ENCODE data around the gene E2F2.

E2F2 gene

DNA sequence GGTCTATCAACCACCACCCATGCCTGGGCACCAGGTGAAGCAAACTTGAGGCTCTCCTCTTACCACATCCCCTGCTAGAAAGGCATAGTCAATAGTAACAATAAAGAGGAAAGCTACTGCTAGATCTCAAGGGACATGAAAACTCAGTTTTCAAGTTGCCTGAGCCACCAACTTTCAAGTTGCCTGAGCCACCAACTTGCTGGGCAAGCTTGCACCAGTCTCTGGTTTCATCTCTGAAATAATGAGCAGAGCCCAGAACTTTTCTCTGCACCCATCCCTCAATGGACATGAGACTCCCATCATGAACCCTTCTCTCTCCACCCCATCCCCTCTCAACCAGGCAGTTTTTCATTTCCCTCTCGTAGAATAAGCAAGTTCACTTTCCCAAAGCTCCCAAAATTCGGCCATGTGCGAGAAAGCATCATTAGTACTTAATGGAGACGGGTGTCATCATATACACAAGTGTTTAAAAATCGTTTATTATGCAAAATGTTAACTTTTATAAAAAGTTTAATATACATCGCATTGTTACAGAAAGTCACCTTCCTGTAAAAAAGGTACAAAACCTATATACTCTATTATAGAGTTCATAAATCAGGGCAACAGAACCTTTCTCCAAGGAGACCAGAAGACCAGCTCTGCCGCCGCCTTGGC, 26.6 kb upstream of the E2F2 start:
- peak overlapping the region; percentile 95 for H3K27ac ChIP-seq

DNA sequence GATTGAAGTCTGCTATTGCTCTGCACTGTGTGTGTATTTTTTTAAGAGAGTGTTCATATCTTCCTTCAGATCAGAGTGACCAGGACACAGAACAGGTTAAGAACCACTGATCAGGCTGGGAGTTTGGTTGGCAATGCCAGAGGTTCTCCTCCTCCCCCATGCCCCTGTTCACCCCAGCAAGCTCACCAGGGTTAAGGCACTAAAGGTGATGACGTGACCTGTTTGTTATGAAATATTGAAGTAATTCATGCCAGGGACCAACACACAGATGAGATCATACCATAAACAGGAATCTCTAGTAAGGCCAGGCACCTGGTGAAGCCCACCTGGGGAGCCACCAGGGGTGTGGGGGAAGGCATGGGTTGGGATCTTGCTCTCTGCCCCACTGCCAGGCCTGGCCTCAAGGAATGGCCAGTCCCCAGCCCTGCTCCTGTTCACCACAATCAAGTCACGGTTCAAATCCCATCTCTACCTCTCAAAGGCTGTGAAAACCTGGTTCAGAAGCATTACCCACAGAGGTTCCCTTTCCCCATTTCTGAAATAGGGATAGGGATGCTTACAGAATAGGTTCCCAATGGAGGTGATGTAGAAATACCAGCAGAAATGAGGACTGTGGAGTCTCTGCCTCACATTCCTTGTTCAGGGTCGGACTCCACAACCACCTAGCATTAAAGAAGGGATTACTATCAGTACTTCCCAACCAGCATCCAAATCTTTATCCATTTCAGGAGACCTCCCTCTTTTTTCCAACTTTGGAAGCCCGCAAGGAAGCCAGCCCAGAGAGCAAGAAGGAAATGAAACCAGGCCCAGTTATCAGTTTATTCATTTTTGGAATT, 25.8 kb upstream of the E2F2 start:
- no peak overlapping the region for H3K4me3 ChIP-seq (ENCODE audit: low read depth in 1 of 2, low read length in 1 of 2)
- peaks cover 63% of the 10 kb centered on the region for H3K27me3 ChIP-seq
- TF ChIP-seq, protein P1, sequence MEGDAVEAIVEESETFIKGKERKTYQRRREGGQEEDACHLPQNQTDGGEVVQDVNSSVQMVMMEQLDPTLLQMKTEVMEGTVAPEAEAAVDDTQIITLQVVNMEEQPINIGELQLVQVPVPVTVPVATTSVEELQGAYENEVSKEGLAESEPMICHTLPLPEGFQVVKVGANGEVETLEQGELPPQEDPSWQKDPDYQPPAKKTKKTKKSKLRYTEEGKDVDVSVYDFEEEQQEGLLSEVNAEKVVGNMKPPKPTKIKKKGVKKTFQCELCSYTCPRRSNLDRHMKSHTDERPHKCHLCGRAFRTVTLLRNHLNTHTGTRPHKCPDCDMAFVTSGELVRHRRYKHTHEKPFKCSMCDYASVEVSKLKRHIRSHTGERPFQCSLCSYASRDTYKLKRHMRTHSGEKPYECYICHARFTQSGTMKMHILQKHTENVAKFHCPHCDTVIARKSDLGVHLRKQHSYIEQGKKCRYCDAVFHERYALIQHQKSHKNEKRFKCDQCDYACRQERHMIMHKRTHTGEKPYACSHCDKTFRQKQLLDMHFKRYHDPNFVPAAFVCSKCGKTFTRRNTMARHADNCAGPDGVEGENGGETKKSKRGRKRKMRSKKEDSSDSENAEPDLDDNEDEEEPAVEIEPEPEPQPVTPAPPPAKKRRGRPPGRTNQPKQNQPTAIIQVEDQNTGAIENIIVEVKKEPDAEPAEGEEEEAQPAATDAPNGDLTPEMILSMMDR (IDR thresholded peaks at IDR 0.05), result no peak
- H3K36me3 ChIP-seq, result no peaks in the 10 kb centered on the region
- H3K4me1 ChIP-seq (ENCODE audit: control insufficient read depth in 1 of 2, insufficient read depth in 1 of 2, low read depth in 1 of 2, low read length in 1 of 2), result peaks cover 60 to 64% of the 10 kb centered on the region in 2 experiments
- no peaks in the 10 kb centered on the region for H3K9me3 ChIP-seq
- no peak overlapping the region for H3K27ac ChIP-seq

More for the DNA sequence above, 26.6 kb upstream of the E2F2 start:
- TF ChIP-seq, protein P1 (IDR thresholded peaks at IDR 0.05), result no peak
- H3K4me3 ChIP-seq (ENCODE audit: low read depth in 1 of 2, low read length in 1 of 2), result peak overlapping the region; percentile 72 to 73
- H3K27me3 ChIP-seq, result peaks cover 56% of the 10 kb centered on the region
- peaks cover 68 to 70% of the 10 kb centered on the region in 2 experiments for H3K4me1 ChIP-seq (ENCODE audit: control insufficient read depth in 1 of 2, insufficient read depth in 1 of 2, low read depth in 1 of 2, low read length in 1 of 2)
- H3K36me3 ChIP-seq, result no peaks in the 10 kb centered on the region
- no peaks in the 10 kb centered on the region for H3K9me3 ChIP-seq

DNA sequence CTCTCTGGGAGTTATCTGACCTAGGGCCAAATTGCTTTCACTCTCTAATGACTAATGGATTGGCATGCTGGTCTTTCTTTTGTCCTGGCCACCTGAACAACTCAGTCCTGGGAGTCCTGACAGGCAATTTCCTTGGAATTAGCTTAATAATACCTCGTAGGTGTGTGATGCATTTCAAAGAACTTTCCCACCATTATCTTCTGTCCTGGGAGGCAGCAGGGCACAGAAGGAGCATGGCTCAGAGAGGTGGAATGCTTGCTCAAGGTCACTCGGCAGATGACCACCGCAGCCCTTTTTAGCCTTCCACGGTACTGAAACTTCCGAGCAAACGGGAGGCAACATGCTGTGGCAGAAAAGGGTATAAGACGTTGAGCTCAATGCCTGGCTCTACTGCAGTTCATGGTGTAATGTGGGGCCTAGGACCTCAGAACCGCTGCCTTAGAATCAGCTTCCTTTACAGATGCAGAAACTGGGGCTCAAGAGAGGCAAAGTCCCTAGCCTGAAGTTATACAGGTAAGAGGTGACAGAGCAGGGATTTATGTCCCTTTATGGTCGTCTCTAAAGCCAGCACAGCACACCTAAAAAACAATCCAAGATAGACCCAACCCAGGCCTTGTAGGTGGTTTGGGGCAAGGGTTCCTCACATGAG, 25.1 kb upstream of the E2F2 start:
- Histone ChIP-seq H3K36me3 (no peaks in the 10 kb centered on the region), H3K4me3 (ENCODE audit: low read depth in 1 of 2, low read length in 1 of 2) (no peak overlapping the region), H3K27me3 (peaks cover 70% of the 10 kb centered on the region), H3K4me1 (ENCODE audit: control insufficient read depth in 1 of 2, insufficient read depth in 1 of 2, low read depth in 1 of 2, low read length in 1 of 2) (peaks cover 53 to 56% of the 10 kb centered on the region in 2 experiments), H3K27ac (no peak overlapping the region), H3K9me3 (no peaks in the 10 kb centered on the region)
- TF ChIP-seq, protein P1 (IDR thresholded peaks at IDR 0.05), result no peak

GRCh38 chr1:23555270-23555985, 24.4 kb upstream of the E2F2 start:
- no peaks in the 10 kb centered on the region for H3K9me3 ChIP-seq
- peaks cover 77% of the 10 kb centered on the region for H3K27me3 ChIP-seq
- TF ChIP-seq, protein P1 (IDR thresholded peaks at IDR 0.05), result no peak
- no peaks in the 10 kb centered on the region for H3K36me3 ChIP-seq
- H3K4me3 ChIP-seq (ENCODE audit: low read depth in 1 of 2, low read length in 1 of 2), result peak overlapping the region; percentile 58 to 76
- H3K4me1 ChIP-seq (ENCODE audit: control insufficient read depth in 1 of 2, insufficient read depth in 1 of 2, low read depth in 1 of 2, low read length in 1 of 2), result peaks cover 46 to 50% of the 10 kb centered on the region in 2 experiments
- peak overlapping the region; percentile 61 for H3K27ac ChIP-seq

All from neutrophil (primary cell).